ENCODE data around the gene PRCD.

DNA sequence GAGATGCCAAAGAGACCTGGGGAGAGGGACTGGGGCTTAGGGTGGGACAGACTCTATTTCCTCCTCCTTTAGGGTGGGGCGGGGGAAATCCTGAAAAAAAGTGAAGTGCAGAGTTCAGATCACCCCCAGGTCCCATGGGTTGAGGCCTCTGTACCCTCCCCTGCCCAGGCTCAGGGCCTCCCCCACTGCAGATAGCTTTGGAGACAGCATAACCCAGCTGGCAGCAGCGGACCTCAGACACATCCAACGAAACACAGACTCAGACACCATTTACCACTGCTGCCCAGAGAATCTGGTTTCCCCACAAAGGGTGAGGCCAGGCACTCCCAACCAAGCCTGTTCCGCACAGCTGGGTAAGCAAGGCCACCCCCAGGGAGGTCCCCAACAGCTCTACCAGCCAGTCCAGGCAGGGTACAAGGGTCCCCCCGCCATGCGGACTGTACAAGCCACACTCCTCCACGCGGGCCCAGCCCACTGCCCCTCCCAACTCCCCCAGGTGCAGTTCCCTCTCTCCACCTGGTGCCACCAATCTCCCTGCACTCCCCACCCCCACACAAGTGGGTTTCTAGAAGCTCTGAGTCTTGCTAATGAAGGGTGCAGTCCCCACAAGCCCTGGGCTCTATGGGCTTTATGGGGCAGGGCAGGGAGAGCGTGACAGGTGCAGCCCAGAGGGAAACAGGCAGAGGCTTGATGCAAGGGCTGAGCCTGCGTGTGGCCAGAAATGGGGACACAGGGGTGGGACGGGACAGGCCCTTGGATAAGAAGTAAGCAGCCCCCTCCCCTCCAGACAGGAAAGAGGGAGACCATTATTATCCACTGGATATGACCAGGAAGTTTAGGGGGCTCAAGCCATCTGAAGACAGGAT, 47.5 kb upstream of the PRCD start:
- TF ChIP-seq, protein P1, sequence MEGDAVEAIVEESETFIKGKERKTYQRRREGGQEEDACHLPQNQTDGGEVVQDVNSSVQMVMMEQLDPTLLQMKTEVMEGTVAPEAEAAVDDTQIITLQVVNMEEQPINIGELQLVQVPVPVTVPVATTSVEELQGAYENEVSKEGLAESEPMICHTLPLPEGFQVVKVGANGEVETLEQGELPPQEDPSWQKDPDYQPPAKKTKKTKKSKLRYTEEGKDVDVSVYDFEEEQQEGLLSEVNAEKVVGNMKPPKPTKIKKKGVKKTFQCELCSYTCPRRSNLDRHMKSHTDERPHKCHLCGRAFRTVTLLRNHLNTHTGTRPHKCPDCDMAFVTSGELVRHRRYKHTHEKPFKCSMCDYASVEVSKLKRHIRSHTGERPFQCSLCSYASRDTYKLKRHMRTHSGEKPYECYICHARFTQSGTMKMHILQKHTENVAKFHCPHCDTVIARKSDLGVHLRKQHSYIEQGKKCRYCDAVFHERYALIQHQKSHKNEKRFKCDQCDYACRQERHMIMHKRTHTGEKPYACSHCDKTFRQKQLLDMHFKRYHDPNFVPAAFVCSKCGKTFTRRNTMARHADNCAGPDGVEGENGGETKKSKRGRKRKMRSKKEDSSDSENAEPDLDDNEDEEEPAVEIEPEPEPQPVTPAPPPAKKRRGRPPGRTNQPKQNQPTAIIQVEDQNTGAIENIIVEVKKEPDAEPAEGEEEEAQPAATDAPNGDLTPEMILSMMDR (IDR thresholded peaks at IDR 0.05) = no peak
- peak in 1 of 2 donors; percentile 6 for TF ChIP-seq POLR2A (IDR thresholded peaks at IDR 0.05)
